Osteoblast (primary cell): Measurements from ENCODE around the gene LHFPL2. TPM values are rescaled to one million over a fixed set of nuclear protein-coding genes. Genes with fewer than 3 reads are reported as not detected.

Experiments used
- DNase-seq: peaks from one replicate; pipeline ENCODE4 v3.0.0; 2011; ENCODE audit warnings: low spot score, mixed read lengths; ENCODE audit not compliant: insufficient read length; ENCODE audit errors: missing footprints
- H2AFZ ChIP-seq: 2 replicates; pipeline ENCODE4 v1.6.0; 2011; ENCODE audit warnings: mild to moderate bottlenecking, low read length
- H3K27ac ChIP-seq: 2 replicates; pipeline ENCODE4 v1.5.1; 2011; ENCODE audit warnings: mild to moderate bottlenecking, low read depth, low read length, moderate library complexity
- H3K27me3 ChIP-seq: 2 replicates; pipeline ENCODE4 v1.6.0; 2012; ENCODE audit warnings: mild to moderate bottlenecking, control low read depth, inconsistent platforms, low read length, moderate library complexity; ENCODE audit not compliant: insufficient read depth
- H3K36me3 ChIP-seq: 2 replicates; pipeline ENCODE4 v1.5.1; 2011; ENCODE audit warnings: mild to moderate bottlenecking, low read length, control low read depth, moderate library complexity; ENCODE audit not compliant: insufficient read depth
- H3K4me1 ChIP-seq: 2 replicates; pipeline ENCODE4 v1.5.1; 2011; ENCODE audit warnings: mild to moderate bottlenecking, low read length, control low read depth, moderate library complexity; ENCODE audit not compliant: insufficient read depth
- H3K4me2 ChIP-seq: 2 replicates; pipeline ENCODE4 v1.6.0; 2011; ENCODE audit warnings: mild to moderate bottlenecking, low read length; ENCODE audit not compliant: insufficient read depth
- H3K4me3 ChIP-seq: fragments of 200-600 bp; sonication (generic); 3 replicates; pipeline ENCODE4 v1.5.1; 2012; ENCODE audit warnings: mild to moderate bottlenecking, low read length, inconsistent platforms; ENCODE audit not compliant: insufficient read depth
- H3K79me2 ChIP-seq: 2 replicates; pipeline ENCODE4 v1.6.0; 2012; ENCODE audit warnings: mild to moderate bottlenecking, low read length, control low read depth, inconsistent platforms; ENCODE audit not compliant: insufficient read depth
- H3K9me3 ChIP-seq: 2 replicates; pipeline ENCODE4 v1.5.1; 2011; ENCODE audit warnings: low read depth, low read length, control low read depth
- H4K20me1 ChIP-seq: 2 replicates; pipeline ENCODE4 v1.6.0; 2012; ENCODE audit warnings: mild to moderate bottlenecking, low read length, control low read depth; ENCODE audit not compliant: insufficient read depth
- total RNA-seq: library from RNA; depleted of rRNA; stranded (reverse); fragments of >200 nt; gene quantifications from 2 replicates; pipeline ENCODE4 v1.2.3, GENCODE V29; 2012
- TF ChIP-seq, protein P1 (sequence below): IDR thresholded peaks from 2 replicates; pipeline ENCODE4 v1.5.1; 2011; ENCODE audit warnings: mild to moderate bottlenecking, low read depth, low read length, moderate library complexity; ENCODE audit errors: extremely low read depth

LHFPL2 gene
- total RNA-seq, 1 donor, result 64.4 TPM

- peak overlapping the region; percentile 31 for H3K4me2 ChIP-seq
- no peak for DNase-seq
- H3K36me3 ChIP-seq, result no peaks in the 10 kb centered on the region
- peaks cover 27% of the 10 kb centered on the region for H3K79me2 ChIP-seq
- H3K4me1 ChIP-seq, result peaks cover 55% of the 10 kb centered on the region
- peak overlapping the region; percentile 37 for H3K27ac ChIP-seq
- no peaks in the 10 kb centered on the region for H3K27me3 ChIP-seq
- no peak overlapping the region for H2AFZ ChIP-seq
- no peaks in the 10 kb centered on the region for H4K20me1 ChIP-seq
- TF ChIP-seq, protein P1, sequence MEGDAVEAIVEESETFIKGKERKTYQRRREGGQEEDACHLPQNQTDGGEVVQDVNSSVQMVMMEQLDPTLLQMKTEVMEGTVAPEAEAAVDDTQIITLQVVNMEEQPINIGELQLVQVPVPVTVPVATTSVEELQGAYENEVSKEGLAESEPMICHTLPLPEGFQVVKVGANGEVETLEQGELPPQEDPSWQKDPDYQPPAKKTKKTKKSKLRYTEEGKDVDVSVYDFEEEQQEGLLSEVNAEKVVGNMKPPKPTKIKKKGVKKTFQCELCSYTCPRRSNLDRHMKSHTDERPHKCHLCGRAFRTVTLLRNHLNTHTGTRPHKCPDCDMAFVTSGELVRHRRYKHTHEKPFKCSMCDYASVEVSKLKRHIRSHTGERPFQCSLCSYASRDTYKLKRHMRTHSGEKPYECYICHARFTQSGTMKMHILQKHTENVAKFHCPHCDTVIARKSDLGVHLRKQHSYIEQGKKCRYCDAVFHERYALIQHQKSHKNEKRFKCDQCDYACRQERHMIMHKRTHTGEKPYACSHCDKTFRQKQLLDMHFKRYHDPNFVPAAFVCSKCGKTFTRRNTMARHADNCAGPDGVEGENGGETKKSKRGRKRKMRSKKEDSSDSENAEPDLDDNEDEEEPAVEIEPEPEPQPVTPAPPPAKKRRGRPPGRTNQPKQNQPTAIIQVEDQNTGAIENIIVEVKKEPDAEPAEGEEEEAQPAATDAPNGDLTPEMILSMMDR, result no peak
- H3K9me3 ChIP-seq, result no peaks in the 10 kb centered on the region
- H3K4me3 ChIP-seq, result no peak overlapping the region
Observed at GRCh38 chr5:78507531-78507930, 141.0 kb downstream of the LHFPL2 start.

- Histone ChIP-seq H3K27ac (peak overlapping the region; percentile 91), H3K4me3 (no peak overlapping the region), H3K27me3 (no peaks in the 10 kb centered on the region), H4K20me1 (no peaks in the 10 kb centered on the region), H3K79me2 (peaks cover 28% of the 10 kb centered on the region), H3K4me2 (peak overlapping the region; percentile 25), H3K9me3 (no peaks in the 10 kb centered on the region), H2AFZ (no peak overlapping the region), H3K4me1 (peaks cover 66% of the 10 kb centered on the region), H3K36me3 (no peaks in the 10 kb centered on the region)
- DNase-seq, result peak; percentile 89
- TF ChIP-seq, protein P1, result no peak
Observed at GRCh38 chr5:78506261-78507024, 142.1 kb downstream of the LHFPL2 start.

GRCh38 chr5:78505860-78506259 lies 142.7 kb downstream of the LHFPL2 start:
- no peaks in the 10 kb centered on the region for H4K20me1 ChIP-seq
- H2AFZ ChIP-seq, result no peak overlapping the region
- peaks cover 72% of the 10 kb centered on the region for H3K4me1 ChIP-seq
- H3K9me3 ChIP-seq, result no peaks in the 10 kb centered on the region
- H3K27ac ChIP-seq, result peak overlapping the region; percentile 91
- H3K4me3 ChIP-seq, result no peak overlapping the region
- no peaks in the 10 kb centered on the region for H3K27me3 ChIP-seq
- H3K79me2 ChIP-seq, result peaks cover 27% of the 10 kb centered on the region
- H3K4me2 ChIP-seq, result no peak overlapping the region
- TF ChIP-seq, protein P1, result no peak
- no peak for DNase-seq
- no peaks in the 10 kb centered on the region for H3K36me3 ChIP-seq

- Histone ChIP-seq H3K4me1 (peaks cover 77% of the 10 kb centered on the region), H2AFZ (no peak overlapping the region), H3K27ac (peak overlapping the region; percentile 91), H3K4me2 (peak overlapping the region; percentile 22), H3K79me2 (peaks cover 35% of the 10 kb centered on the region), H3K4me3 (no peak overlapping the region), H3K36me3 (no peaks in the 10 kb centered on the region), H4K20me1 (no peaks in the 10 kb centered on the region), H3K27me3 (no peaks in the 10 kb centered on the region), H3K9me3 (no peaks in the 10 kb centered on the region)
- DNase-seq, result peak; percentile 98
- TF ChIP-seq, protein P1, result no peak
Observed at GRCh38 chr5:78504704-78505677, 143.6 kb downstream of the LHFPL2 start.
